ENCODE measurements around the gene CCDC136.

The CCDC136 gene

GRCh38 chr7:128790315-128791041 lies 1.3 kb upstream of the CCDC136 start:
- no peak for TF ChIP-seq ZFX (IDR thresholded peaks at IDR 0.05)
- TF ChIP-seq, protein P1, sequence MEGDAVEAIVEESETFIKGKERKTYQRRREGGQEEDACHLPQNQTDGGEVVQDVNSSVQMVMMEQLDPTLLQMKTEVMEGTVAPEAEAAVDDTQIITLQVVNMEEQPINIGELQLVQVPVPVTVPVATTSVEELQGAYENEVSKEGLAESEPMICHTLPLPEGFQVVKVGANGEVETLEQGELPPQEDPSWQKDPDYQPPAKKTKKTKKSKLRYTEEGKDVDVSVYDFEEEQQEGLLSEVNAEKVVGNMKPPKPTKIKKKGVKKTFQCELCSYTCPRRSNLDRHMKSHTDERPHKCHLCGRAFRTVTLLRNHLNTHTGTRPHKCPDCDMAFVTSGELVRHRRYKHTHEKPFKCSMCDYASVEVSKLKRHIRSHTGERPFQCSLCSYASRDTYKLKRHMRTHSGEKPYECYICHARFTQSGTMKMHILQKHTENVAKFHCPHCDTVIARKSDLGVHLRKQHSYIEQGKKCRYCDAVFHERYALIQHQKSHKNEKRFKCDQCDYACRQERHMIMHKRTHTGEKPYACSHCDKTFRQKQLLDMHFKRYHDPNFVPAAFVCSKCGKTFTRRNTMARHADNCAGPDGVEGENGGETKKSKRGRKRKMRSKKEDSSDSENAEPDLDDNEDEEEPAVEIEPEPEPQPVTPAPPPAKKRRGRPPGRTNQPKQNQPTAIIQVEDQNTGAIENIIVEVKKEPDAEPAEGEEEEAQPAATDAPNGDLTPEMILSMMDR (conservative IDR thresholded peaks at IDR 0.05), result no peak
- H3K27ac ChIP-seq, result peak overlapping the region; percentile 80

DNA sequence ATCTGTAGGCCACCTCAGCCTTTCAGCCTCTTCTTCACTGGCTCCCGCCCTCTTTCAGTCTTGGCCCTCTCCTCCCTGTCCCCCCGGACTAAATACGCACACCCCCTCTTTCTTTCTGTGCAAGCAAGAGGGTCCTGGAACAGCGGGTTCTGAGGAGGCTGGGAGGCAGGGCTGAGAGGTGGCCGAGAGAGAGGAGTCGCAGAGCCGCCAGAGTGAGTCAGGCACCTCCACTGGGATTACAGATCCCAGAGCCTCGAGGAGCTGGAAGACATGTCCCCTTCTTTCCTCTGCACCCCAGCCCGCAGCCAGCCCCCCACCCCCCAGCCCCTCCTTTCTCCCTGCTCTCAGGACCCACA lies 182 bp downstream of the CCDC136 start:
- TF ChIP-seq ZFX (IDR thresholded peaks at IDR 0.05), result no peak
- TF ChIP-seq, protein P1 (conservative IDR thresholded peaks at IDR 0.05), result no peak
- H3K27ac ChIP-seq, result peak overlapping the region; percentile 80

GRCh38 chr7:128792471-128793180 lies 858 bp downstream of the CCDC136 start:
- TF ChIP-seq ZFX (IDR thresholded peaks at IDR 0.05), result no peak
- TF ChIP-seq, protein P1 (conservative IDR thresholded peaks at IDR 0.05), result no peak

GRCh38 chr7:128793181-128793547 lies 1.4 kb downstream of the CCDC136 start:
- H3K27ac ChIP-seq, result no peak overlapping the region
- TF ChIP-seq, protein P1 (conservative IDR thresholded peaks at IDR 0.05), result no peak
- no peak for TF ChIP-seq ZFX (IDR thresholded peaks at IDR 0.05)

More at GRCh38 chr7:128792471-128793180, 858 bp downstream of the CCDC136 start:
- H3K27ac ChIP-seq, result no peak overlapping the region; the same call in 1 of the 2 replicates

DNA sequence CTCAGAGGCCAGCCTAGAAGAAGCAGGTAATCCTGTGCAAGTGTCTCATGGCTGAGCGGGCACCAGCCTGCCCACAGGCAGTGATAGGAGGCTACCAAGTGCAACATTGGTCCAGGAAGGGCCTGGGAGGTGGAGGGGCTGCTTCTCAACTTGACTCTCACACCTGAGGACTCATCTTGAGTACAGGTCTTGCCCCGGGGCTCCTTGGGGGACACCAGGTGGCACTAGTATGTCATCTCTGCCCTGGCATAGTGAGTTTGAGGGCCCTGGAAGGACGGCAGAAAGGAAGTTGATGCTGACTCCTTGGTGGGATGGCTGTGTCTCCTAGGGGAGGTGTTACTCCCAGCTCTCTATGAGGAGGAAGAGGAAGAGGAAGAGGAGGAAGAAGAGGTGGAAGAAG lies 2.3 kb downstream of the CCDC136 start:
- H3K27ac ChIP-seq, result no peak overlapping the region
- TF ChIP-seq, protein P1 (conservative IDR thresholded peaks at IDR 0.05), result no peak
- no peak for TF ChIP-seq ZFX (IDR thresholded peaks at IDR 0.05)

DNA sequence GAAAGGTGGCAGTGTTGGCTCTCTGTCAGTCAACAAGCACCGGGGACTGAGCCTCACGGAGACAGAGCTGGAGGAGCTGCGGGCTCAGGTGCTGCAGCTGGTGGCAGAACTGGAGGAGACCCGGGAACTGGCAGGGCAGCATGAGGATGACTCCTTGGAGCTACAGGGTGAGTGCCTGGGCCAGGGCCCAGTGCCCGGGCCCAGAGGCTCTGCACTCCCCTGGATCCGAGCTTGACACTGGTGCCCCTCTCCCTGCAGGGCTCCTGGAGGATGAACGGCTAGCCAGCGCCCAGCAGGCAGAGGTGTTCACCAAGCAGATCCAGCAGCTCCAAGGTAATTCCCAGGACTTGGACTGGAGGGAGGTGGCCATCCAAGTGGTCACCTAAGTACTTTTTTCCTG lies 2.7 kb downstream of the CCDC136 start:
- no peak overlapping the region for H3K27ac ChIP-seq
- TF ChIP-seq ZFX (IDR thresholded peaks at IDR 0.05), result no peak
- TF ChIP-seq, protein P1 (conservative IDR thresholded peaks at IDR 0.05), result no peak

- no peak overlapping the region for H3K27ac ChIP-seq
- TF ChIP-seq, protein P1 (conservative IDR thresholded peaks at IDR 0.05), result no peak
- TF ChIP-seq ZFX (IDR thresholded peaks at IDR 0.05), result no peak
Measured at GRCh38 chr7:128795129-128795528, 3.4 kb downstream of the CCDC136 start.
